Measurements from ENCODE around the gene MYO7B.
"Not testable (repeated sequence)": the region's sequence is repeated elsewhere in the genome, so short reads cannot be mapped to it uniquely, and the experiment has no call there.

The MYO7B gene

DNA sequence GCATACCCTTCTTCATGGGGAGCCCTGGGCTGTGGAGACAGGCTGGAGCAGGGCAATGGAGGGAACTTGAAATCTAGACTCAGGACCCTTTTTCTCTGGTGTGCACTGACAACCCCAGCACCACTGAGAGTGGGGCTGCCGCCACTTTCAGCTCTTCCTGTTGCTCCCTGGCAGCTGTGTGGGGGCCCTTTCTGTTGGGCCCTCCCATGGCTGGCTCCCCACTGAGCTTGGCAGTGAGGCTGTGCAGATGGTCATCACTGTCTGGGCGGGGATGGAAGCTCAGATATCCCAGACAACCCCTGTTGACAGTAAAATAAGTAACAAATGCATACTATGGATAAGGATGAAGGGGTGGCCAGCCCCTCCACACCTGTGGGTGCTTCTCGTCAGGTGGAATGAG is 6.7 kb downstream of the MYO7B start:
- Histone ChIP-seq H3K4me1 (ENCODE audit: insufficient read depth, low read length, severe bottlenecking) (no peaks in the 10 kb centered on the region), H3K9ac (ENCODE audit: low read length) (no peak overlapping the region), H3K79me2 (ENCODE audit: insufficient read depth, low read length) (no peaks in the 10 kb centered on the region), H3K9me3 (ENCODE audit: low read length) (no peaks in the 10 kb centered on the region), H3K4me3 (ENCODE audit: low read depth, low read length, poor library complexity, severe bottlenecking) (no peak overlapping the region), H3K27me3 (ENCODE audit: insufficient read depth, low read length) (no peaks in the 10 kb centered on the region; the same call in 1 of the 2 replicates), H3F3A (ENCODE audit: insufficient read depth, low read length) (no peaks in the 10 kb centered on the region), H3K36me3 (ENCODE audit: insufficient read depth, low read length) (no peaks in the 10 kb centered on the region), H3K27ac (ENCODE audit: low read depth, low read length, poor library complexity, severe bottlenecking) (no peak overlapping the region), H3K9me2 (ENCODE audit: low read depth, low read length) (no peaks in the 10 kb centered on the region), H2AFZ (ENCODE audit: low read length) (no peak overlapping the region), H3K4me2 (ENCODE audit: low read length) (no peak overlapping the region), H4K20me1 (ENCODE audit: insufficient read depth, low read length) (no peaks in the 10 kb centered on the region)
- no peak for TF ChIP-seq EZH2 (IDR thresholded peaks at IDR 0.05; ENCODE audit: borderline replicate concordance, low read length)
- TF ChIP-seq, protein P1, sequence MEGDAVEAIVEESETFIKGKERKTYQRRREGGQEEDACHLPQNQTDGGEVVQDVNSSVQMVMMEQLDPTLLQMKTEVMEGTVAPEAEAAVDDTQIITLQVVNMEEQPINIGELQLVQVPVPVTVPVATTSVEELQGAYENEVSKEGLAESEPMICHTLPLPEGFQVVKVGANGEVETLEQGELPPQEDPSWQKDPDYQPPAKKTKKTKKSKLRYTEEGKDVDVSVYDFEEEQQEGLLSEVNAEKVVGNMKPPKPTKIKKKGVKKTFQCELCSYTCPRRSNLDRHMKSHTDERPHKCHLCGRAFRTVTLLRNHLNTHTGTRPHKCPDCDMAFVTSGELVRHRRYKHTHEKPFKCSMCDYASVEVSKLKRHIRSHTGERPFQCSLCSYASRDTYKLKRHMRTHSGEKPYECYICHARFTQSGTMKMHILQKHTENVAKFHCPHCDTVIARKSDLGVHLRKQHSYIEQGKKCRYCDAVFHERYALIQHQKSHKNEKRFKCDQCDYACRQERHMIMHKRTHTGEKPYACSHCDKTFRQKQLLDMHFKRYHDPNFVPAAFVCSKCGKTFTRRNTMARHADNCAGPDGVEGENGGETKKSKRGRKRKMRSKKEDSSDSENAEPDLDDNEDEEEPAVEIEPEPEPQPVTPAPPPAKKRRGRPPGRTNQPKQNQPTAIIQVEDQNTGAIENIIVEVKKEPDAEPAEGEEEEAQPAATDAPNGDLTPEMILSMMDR (IDR thresholded peaks at IDR 0.05; ENCODE audit: low read length), result no peak

GRCh38 chr2:127543013-127543501 is 7.6 kb downstream of the MYO7B start:
- H3K4me2 ChIP-seq (ENCODE audit: low read length); H3K79me2 ChIP-seq (ENCODE audit: insufficient read depth, low read length); H3K27ac ChIP-seq (ENCODE audit: low read depth, low read length, poor library complexity, severe bottlenecking); H3K36me3 ChIP-seq (ENCODE audit: insufficient read depth, low read length); H4K20me1 ChIP-seq (ENCODE audit: insufficient read depth, low read length); H3K9ac ChIP-seq (ENCODE audit: low read length); H3K9me2 ChIP-seq (ENCODE audit: low read depth, low read length); H3K4me3 ChIP-seq (ENCODE audit: low read depth, low read length, poor library complexity, severe bottlenecking); H3F3A ChIP-seq (ENCODE audit: insufficient read depth, low read length); H3K27me3 ChIP-seq (ENCODE audit: insufficient read depth, low read length); H2AFZ ChIP-seq (ENCODE audit: low read length); H3K4me1 ChIP-seq (ENCODE audit: insufficient read depth, low read length, severe bottlenecking); H3K9me3 ChIP-seq (ENCODE audit: low read length): not testable (repeated sequence)

DNA sequence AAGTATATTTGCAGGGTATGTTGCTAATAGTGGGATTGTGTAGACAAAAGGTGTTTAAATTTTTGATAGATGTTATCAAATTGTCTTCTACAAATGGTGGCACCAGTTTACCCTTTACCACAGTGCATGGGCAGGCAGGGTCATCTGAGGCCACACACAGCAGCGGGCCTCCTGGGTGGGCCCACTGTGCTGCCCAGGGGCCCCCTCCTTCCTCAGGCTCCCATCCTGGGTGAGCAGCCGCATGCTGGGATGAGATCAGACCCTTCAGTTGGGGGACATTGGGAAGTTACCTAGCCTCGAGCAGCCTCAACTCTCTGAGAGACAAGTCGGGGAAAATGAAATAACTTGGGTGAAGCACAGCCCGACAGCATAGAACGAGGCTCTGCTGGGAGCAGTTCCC is 9.7 kb downstream of the MYO7B start:
- H3K4me3 ChIP-seq (ENCODE audit: low read depth, low read length, poor library complexity, severe bottlenecking), result no peak overlapping the region
- H3K36me3 ChIP-seq (ENCODE audit: insufficient read depth, low read length), result no peaks in the 10 kb centered on the region
- no peaks in the 10 kb centered on the region for H3K9me2 ChIP-seq (ENCODE audit: low read depth, low read length)
- no peaks in the 10 kb centered on the region for H4K20me1 ChIP-seq (ENCODE audit: insufficient read depth, low read length)
- H3K27ac ChIP-seq (ENCODE audit: low read depth, low read length, poor library complexity, severe bottlenecking), result no peak overlapping the region
- H3K4me2 ChIP-seq (ENCODE audit: low read length), result no peak overlapping the region
- TF ChIP-seq EZH2 (IDR thresholded peaks at IDR 0.05; ENCODE audit: borderline replicate concordance, low read length), result no peak
- TF ChIP-seq, protein P1 (IDR thresholded peaks at IDR 0.05; ENCODE audit: low read length), result no peak
- no peak overlapping the region for H2AFZ ChIP-seq (ENCODE audit: low read length)
- H3K9me3 ChIP-seq (ENCODE audit: low read length), result no peaks in the 10 kb centered on the region
- no peaks in the 10 kb centered on the region for H3K79me2 ChIP-seq (ENCODE audit: insufficient read depth, low read length)
- H3K4me1 ChIP-seq (ENCODE audit: insufficient read depth, low read length, severe bottlenecking), result no peaks in the 10 kb centered on the region
- no peak overlapping the region for H3K9ac ChIP-seq (ENCODE audit: low read length)
- no peaks in the 10 kb centered on the region for H3F3A ChIP-seq (ENCODE audit: insufficient read depth, low read length)
- H3K27me3 ChIP-seq (ENCODE audit: insufficient read depth, low read length), result no peaks in the 10 kb centered on the region; the same call in 1 of the 2 replicates

- no peak overlapping the region for H3K9ac ChIP-seq (ENCODE audit: low read length)
- TF ChIP-seq, protein P1 (IDR thresholded peaks at IDR 0.05; ENCODE audit: low read length), result no peak
- TF ChIP-seq EZH2 (IDR thresholded peaks at IDR 0.05; ENCODE audit: borderline replicate concordance, low read length), result no peak
- H3K27me3 ChIP-seq (ENCODE audit: insufficient read depth, low read length), result no peaks in the 10 kb centered on the region; the same call in 1 of the 2 replicates
- no peaks in the 10 kb centered on the region for H3K79me2 ChIP-seq (ENCODE audit: insufficient read depth, low read length)
- H3K4me3 ChIP-seq (ENCODE audit: low read depth, low read length, poor library complexity, severe bottlenecking), result no peak overlapping the region
- no peaks in the 10 kb centered on the region for H3K9me3 ChIP-seq (ENCODE audit: low read length)
- no peak overlapping the region for H3K4me2 ChIP-seq (ENCODE audit: low read length)
- H3F3A ChIP-seq (ENCODE audit: insufficient read depth, low read length), result no peaks in the 10 kb centered on the region
- no peaks in the 10 kb centered on the region for H3K9me2 ChIP-seq (ENCODE audit: low read depth, low read length)
- H4K20me1 ChIP-seq (ENCODE audit: insufficient read depth, low read length), result no peaks in the 10 kb centered on the region
- H2AFZ ChIP-seq (ENCODE audit: low read length), result no peak overlapping the region
- no peak overlapping the region for H3K27ac ChIP-seq (ENCODE audit: low read depth, low read length, poor library complexity, severe bottlenecking)
- no peaks in the 10 kb centered on the region for H3K4me1 ChIP-seq (ENCODE audit: insufficient read depth, low read length, severe bottlenecking)
- H3K36me3 ChIP-seq (ENCODE audit: insufficient read depth, low read length), result no peaks in the 10 kb centered on the region
These were observed 10.3 kb downstream of the MYO7B start for GRCh38 chr2:127545796-127546195.

All from OCI-LY1 (cell line).